AG08396 (cell line): Measurements from ENCODE around the gene WNT6.

Source experiments
- DNase-seq: peaks from one replicate; pipeline ENCODE4 v3.0.0; 2012; ENCODE audit warnings: low spot score, mixed read lengths

WNT6 gene

DNA sequence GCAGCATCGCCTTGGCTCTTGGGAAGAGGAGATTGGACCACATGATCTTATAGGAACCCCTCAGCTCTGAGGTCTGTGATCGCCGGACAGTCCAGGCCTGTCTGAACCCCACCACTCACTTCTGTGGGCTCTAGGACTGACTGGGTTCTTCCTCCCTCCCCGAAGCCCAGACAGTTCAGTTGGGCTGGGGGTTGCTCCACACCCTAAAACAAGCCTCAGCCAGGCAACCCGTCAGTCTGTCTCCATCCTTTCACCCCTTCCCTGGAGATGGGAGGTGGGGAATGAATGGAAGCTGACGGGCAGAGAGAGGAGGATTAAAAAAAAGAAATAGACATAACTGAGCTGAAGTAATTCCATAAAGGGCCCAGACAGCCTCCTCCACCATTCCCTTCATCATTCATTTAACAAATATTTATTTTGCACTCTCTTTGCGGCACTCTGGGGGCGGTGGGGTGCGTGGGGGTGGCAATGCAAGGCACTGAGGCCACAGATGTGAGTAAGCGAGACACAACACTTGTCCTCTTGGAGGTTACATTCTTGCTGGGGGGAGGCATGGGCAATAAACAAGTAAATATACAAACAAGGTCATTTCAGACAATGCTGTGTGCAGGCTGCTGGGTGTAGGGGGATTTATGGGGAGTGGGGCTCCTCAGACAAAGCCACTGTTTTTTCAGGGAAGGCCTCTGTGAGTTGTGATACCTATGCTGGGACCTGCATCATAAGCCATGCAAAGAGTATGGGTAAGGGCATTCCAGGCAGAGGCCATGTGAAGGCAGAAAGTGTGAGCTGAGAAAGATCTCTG, 33.9 kb downstream of the WNT6 start:
- DNase-seq, result peak; percentile 15

DNA sequence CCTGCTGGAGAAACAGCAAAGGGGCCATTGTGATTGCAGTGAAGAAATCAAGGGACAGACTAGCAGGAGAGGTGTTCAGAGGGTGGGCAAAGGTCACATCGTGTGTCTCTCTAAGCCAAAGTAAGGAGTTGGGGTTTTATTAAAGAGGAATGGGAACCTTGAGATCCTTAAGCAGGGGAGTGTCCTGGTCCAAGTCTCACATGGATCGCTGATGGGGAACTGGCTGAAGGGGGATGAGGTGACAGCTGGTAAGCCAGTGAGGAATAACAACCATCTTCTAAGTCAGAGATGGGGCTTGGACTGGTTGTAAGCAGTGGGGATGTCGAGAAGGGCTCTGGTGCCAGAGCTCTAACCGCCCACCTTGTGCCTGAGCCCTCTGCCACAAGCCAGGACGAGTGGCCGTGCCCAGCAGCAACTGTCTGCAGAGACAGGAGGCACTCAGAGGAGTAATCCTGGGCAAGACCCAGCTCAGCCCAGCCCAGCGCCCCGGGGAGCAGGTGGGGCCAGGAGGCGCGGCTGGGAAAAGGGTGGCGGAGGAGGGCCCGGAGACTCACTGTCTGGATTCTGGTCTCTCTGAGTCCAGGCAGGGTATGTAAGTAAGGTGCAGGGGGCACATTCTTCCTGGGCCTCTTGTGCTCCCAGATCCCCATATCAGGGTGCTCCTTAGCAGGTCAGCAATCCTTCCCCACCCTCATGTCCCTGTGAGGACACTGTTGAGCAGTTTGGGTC, 34.7 kb downstream of the WNT6 start:
- no peak for DNase-seq

DNA sequence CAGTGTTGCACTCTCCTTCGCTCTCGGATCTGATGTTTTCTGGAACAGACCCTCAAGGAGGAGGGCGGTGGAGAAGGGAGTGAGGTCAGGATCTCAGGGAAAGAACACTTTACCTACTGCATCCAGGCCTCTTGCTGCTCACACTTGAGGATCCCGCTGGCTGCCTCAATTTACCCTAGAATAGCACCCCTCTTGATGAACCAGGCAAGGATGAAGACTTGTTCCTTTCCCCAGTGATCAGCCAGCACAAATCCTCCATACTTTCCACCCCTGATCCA, 35.2 kb downstream of the WNT6 start:
- peak; percentile 7 for DNase-seq

DNA sequence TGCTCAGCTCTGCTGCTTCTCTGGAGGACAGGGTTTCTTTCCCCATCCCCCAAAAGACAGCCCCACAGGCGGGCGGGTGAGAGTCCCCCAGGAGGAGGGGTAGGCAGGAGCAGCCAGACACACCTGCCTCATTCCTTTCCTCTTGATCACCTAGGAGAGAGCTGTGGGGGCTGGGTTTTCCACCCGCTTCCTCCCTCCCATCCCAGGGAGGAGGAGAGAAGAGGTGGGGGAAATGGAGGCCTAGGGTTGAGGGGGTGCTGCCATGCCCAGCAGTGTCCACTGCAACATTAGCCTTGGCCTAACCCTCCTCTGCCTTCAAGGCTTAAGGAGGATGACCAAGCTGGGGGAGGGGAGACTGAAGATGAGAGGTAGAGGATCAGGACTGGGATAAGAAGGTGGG, 35.7 kb downstream of the WNT6 start:
- peak; percentile 7 for DNase-seq

DNA sequence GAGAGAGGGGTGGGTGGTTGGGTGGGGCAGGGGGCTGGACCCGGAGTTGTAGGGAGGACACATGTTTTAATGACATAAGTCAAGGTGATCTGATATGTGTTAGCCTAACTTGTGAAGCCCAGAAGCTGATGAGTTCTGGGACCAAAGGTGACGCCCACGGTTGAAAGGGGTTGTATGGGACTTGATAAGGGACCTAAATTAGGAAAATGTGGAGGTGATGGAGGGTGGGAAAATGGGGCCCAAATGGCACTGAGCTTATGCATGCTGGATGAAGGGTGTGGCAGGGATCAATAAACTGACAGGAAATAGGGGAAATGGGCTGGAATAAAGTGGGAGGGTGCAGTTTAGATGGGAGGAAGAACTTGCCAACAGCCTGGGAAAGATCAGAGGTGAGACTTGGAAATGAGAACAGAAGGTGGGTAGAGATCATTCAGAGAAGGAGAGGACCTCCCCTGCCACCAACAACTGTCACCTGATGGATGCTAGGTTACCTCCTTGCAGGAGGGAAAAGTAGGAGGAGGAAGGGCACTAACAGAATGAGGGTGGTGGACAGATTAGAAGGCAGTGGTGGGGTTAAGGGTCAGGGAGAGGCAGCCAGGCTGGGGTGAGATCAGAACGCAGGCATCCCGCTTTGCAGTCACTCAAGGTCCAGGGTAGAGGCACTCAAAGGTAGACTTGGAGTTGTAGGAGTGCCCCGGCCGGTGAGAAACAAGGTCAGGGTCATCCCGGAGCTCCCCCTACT, 36.3 kb downstream of the WNT6 start:
- DNase-seq, result peak; percentile 3

DNA sequence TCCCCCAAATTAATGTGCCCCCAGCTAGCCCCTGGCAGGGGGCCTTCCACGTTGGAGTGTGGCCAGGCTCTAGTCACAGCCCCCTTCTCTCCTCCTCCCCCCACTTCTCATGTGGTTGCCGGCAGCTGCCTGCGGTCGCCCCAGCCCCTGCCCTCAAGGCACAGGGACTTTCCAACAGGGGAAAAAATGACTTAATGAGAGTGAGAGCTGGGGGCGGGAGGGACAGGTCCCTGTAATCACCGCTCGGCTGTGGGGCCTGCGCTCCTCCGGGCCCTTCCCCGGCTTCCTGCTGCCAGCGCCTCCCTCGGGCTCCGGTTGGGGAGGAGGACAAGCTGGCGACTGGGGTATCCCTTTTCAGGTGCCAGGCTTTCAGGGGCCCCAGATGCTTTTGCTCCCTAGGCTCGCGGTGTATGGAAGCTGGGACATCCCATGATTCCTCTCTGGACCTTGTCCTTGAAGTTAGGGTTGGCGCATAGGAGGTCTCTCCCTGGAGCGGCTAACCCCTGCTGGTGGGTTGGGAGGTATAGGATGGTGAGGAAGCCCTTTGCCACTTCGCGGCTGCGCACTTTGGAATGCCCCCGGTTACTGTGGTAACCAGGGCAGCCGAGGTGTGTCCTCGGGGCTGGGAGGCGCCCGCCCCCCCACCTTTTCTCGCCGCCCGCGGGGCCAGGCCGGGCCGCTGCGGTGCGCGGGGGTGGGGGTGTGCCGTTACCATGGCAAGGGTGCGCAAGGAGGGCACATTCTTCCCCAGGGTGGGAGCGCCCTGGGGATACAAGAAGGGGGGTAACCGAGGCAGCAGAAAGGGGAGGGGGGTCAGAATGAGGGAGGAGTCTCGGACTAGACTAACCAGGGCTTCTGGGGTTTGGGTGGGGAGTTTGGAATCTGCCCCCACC, 37.1 kb downstream of the WNT6 start:
- DNase-seq, result peak; percentile 39

DNA sequence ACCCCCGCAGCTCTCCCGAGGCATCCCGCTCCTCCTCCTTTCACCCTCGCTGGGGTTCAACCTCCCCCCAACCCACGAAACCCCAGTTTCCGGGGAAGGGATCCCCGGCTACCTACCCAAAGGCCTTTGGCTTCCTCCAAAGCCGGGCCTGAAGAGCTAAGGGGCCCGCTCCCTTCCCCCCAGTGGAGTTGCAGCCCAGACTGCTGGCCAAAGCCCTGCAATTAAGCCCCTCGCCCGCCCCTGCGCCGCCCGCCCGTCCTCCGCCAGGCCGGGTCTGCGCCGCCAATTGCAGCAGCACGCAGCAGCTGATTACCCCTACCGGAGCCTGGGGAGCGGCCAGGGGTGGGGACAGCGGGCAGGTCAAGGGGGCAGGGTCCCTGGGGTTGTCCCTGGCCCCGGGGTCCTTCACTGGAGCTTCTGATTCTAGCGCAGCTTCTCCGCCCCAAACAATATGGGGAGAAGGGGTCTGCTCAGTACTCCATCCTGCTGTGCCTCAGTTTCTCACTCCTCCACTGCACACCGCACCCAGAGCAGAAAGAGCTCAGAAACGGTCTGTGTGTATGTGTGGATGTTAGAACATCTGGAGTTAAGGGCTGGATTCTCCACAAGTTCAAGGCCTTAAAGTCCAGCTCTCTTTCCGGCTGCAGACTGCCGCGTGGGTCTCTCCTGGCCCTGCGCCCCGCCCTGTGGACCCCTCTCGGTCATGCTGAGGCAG, 37.9 kb downstream of the WNT6 start:
- peak; percentile 13 for DNase-seq

DNA sequence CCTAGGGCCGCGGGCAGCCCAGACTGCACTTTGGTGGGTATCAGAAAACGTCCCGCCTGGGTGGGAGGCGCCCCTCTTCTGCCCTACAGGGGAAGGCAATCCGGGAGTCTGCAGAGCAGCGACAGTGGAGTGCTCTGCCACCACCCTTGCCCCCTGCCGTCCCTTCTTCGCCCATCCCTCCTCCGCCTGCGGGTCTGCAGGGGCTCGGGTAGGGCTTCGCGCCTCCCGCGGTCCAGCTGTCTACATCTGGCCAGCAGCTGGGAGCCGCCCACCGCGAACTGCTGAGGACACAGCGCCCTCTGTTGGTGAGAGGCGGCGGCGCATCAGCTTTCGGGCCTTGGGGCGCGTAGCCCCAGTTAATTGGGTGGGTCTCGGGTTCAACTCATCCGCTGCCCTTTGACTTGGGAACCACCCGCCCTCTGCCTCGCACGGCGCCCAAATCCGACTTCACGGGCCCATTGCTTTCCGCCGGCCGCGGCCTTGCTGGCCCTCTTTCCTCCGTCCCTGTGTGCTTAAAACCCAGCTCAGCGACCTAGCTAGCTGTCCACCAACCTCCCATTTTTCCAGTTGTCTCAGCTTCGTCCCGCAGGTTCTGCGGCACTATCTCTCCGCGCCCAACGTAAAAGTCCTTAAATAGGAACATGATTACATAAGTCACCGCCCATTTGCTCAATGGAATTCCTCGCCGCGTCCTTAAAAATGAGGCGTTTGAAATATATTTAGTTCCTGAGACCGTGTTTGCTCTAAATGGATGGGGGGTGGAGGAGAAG, 38.7 kb downstream of the WNT6 start:
- peak; percentile 89 for DNase-seq

DNA sequence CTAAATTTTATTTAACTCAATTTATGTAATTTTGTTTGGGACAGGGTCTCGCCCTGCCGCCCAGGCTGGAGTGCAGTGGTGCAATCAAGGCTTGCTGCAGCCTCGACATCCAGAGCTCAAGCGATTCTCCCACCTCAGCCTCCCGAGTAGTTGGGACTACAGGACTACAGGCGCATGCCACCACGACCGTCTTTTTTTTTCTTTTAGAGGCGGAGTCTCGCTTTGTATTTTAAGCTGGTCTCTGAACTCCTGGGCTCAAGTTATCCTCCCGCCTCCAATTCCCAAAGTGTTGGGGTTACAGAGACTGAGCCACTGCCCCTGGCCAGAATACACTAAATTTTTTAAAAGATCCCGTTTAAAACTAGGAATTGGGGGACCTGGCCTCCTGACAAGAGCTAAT, 39.5 kb downstream of the WNT6 start:
- DNase-seq, result no peak

DNA sequence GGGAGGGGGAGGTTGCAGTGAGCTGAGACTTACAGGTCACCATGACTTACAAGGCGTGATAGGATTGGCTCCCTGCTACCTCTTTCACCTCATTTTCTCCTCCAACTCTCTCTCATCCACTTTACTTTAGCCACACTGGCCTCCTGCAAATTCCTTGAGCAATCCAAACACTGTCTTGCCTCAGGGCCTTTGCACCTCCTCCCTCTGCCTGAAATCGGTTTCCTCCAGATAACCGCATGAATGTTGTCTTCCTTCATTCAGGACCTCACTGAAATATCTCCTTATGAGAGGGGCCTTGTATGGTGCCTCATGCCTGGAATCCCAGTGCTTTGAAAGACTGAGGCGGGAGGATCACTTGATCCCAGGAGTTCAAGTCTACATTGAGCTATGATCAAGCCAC, 42.8 kb downstream of the WNT6 start:
- no peak for DNase-seq

DNA sequence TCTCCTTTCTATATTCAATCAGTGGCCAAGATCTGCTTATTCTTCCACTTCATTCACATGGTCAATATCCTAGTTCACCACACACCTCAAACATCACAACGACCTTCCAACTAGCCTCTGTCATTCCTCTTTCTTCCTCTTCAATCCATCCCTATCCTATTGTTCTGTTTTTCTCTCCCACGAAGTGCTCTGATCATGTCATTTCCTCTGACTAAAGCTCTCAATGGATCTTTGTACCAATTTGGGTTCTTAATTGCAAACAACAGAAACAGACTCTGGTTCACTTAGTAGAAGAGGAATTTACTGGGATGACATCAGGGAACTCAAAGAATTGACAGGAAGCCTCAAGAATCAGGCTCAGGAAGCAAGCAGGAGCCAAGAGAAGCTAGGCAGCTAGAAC, 44.6 kb downstream of the WNT6 start:
- no peak for DNase-seq

DNA sequence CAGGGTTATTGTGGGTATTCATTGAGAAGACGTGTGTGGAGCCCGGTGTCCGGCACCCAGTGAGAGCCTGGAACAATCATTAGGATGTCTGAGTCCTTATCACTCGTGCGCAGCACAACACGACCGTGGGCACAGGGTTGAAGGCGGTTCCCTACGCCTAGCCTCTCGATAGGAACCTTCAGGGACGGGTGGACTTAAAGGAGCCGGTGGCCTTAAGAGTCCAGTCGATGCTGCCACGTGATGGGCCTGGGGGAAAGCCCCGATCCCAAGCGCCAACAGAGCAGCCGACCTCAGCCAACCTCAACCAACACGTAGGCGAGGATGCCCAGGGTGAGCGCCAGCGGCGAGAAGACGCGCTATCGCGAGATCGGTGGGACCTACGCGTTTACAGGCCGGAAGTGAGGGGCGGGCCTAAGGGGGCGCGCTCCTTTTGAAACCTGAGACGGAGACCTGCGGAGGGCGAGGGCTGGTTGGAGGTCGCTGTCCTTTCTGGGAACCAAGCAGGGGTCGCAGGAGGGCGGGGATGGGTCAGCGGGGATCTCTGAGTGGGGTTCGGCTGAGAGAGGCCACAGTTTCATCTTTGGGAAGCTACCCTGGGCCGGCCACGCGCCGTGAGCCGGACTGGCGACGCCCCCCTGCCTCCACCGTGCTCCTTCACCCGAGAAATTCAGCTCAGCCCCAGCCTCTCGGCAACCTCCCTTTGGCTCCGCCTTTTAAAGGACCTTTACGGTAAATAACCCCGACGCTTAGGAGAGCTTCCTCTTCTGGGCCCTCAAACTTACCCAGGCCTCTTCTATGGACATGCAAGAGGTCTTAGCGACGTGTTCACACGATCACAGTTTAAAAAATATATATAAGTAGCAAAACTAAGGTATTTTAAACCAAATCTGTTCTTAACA, 49.4 kb downstream of the WNT6 start:
- DNase-seq, result peak; percentile 91

DNA sequence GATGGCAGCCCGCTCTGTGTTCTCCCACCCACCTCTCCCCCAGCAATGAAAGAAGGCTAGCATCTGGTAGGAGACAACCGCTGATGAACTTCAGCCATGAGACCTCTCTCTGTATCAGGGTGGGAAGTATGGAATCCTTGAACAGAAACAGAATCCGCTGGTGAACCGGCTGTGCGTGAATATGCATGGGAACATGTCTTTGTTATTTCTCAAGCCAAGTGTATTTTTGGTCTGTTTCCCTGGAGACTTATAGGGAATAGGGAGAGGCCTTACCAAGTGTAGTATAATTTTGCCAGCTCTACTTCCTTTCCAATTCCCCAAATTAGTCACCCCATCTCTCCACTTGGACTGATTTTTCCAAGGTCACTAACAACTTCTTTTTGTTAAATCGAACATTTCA, 51.1 kb downstream of the WNT6 start:
- DNase-seq, result no peak

DNA sequence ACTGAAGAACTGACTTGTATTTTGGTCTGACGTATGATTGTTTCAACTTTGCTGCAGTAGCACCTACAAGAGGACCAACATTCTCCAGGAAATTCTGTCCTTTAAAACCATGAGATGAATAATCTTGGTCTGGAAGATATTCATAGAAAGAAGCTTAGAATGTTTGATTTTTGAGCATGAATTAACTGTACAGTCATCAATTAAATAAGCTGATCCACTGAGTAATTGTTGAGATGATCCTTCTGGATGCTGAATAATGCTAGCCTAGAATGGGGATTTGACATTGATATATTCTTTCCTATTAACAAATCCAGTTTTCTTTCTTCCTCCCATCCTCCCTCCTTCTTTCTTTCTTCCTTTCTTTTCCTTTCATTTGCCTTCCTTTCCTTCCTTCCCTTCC, 60.9 kb downstream of the WNT6 start:
- DNase-seq, result no peak
